Measurements from ENCODE around the gene SERPINA12.

The SERPINA12 gene

GRCh38 chr14:94548999-94549985 is 40.0 kb upstream of the SERPINA12 start:
- Mint-ChIP-seq H3K4me1 (peaks cover 9% of the 10 kb centered on the region), H3K27ac (no peak overlapping the region), H3K4me3 (no peak overlapping the region), H3K36me3 (ENCODE audit: low read depth) (peaks cover 8% of the 10 kb centered on the region), H3K27me3 (ENCODE audit: low read depth, poor library complexity) (peaks cover 24% of the 10 kb centered on the region), H3K9me3 (peaks cover 24% of the 10 kb centered on the region)
- peak; percentile 92 for DNase-seq
- TF ChIP-seq CTCF (IDR thresholded peaks at IDR 0.05): peak; percentile 98

DNA sequence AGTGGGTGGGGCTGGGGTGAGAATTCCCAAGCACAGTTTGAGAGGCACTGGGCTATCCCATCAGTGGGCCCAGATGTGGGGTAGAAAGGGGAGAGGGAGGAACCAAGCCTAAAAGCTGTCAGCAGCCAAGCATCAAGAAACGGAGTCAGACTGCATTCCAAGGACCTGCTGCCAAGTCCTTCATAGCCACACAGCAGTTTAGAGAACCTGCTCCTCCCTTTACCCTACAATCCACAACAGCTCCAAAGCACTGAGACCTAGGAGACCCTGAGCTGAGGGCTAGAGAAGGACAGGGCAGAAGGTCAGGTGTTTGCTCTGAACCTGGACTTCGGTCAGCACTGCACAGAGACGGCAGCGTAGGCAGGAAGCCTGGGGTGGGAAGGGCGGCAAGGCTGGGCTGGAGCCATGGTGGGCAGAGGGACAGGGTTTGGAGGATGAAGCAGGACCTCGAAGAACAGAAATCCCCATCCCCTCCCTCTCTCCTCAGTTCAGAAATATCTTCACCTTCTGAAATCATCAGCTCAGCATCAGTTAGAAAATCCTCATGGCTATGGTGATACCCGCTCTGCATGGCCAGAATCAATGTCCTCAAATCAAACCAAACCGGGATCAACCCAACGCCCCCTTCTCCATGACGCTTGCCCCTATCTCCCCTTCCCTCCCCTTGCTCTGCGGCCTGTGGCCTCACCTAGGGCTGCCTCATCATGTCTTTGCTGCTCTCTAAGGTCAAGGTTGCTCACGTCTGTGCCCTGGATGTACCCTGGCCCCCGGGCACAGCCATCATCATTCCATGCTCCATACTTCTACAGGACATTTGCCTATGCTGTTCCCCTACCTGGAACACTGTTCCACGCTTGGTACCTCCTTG is 39.1 kb upstream of the SERPINA12 start:
- DNase-seq: no peak
- TF ChIP-seq CTCF (IDR thresholded peaks at IDR 0.05): no peak
- H3K27me3 Mint-ChIP-seq (ENCODE audit: low read depth, poor library complexity): peaks cover 27% of the 10 kb centered on the region
- no peak overlapping the region for H3K27ac Mint-ChIP-seq
- peaks cover 4% of the 10 kb centered on the region for H3K36me3 Mint-ChIP-seq (ENCODE audit: low read depth)
- H3K4me3 Mint-ChIP-seq: no peak overlapping the region
- H3K9me3 Mint-ChIP-seq: peaks cover 15% of the 10 kb centered on the region
- H3K4me1 Mint-ChIP-seq: peaks cover 9% of the 10 kb centered on the region

DNA sequence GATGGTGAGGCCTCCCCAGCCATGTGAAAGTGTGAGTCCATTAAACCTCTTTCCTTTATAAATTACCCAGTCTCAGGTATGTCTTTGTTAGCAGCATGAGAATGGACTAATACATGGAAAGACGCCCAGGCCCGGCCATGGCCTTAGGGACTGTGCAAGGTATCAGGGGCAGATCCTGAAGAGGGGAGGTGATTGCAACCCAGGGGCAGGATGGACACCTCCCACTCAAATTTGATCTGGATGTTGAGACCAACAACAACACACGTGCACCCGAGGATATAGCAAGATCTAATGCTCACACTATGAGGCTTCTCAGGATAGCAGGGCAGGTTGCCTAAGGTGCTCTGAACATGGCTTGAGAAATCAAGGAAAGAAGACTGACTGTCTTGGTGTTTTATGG is 38.5 kb upstream of the SERPINA12 start:
- Mint-ChIP-seq H3K4me1 (peaks cover 9% of the 10 kb centered on the region), H3K27me3 (ENCODE audit: low read depth, poor library complexity) (peaks cover 28% of the 10 kb centered on the region), H3K9me3 (peaks cover 9% of the 10 kb centered on the region), H3K36me3 (ENCODE audit: low read depth) (no peaks in the 10 kb centered on the region), H3K27ac (no peak overlapping the region), H3K4me3 (no peak overlapping the region)
- TF ChIP-seq CTCF (IDR thresholded peaks at IDR 0.05): no peak
- no peak for DNase-seq

DNA sequence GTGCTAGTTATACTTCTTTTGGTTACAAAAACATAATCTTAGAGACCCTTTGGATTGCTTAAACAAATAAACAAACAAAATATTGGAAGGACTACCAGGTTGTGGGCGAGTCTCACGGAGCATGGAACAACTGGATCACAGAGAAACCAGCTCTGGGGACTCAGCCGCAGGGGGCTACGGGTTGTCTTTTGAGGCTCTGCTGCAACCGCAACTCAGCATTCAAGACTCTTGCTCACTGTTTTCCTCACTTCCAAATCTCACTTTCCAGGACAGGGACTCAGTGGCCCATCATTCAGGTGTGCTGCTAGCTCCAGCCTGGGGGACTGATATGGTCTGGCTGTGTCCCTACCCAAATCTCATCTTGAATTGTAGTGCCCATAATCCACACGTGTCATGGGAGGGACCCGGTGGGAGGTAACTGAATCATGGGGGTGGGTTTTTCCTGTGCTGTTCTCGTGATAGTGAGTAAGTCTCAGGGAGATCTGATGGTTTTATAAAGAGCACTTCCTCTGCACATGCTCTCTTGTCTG is 37.9 kb upstream of the SERPINA12 start:
- H3K4me1 Mint-ChIP-seq: peaks cover 9% of the 10 kb centered on the region
- peaks cover 28% of the 10 kb centered on the region for H3K27me3 Mint-ChIP-seq (ENCODE audit: low read depth, poor library complexity)
- peaks cover 4% of the 10 kb centered on the region for H3K9me3 Mint-ChIP-seq
- no peak for TF ChIP-seq CTCF (IDR thresholded peaks at IDR 0.05)
- H3K36me3 Mint-ChIP-seq (ENCODE audit: low read depth): no peaks in the 10 kb centered on the region
- H3K4me3 Mint-ChIP-seq: no peak overlapping the region
- H3K27ac Mint-ChIP-seq: no peak overlapping the region
- DNase-seq: no peak

DNA sequence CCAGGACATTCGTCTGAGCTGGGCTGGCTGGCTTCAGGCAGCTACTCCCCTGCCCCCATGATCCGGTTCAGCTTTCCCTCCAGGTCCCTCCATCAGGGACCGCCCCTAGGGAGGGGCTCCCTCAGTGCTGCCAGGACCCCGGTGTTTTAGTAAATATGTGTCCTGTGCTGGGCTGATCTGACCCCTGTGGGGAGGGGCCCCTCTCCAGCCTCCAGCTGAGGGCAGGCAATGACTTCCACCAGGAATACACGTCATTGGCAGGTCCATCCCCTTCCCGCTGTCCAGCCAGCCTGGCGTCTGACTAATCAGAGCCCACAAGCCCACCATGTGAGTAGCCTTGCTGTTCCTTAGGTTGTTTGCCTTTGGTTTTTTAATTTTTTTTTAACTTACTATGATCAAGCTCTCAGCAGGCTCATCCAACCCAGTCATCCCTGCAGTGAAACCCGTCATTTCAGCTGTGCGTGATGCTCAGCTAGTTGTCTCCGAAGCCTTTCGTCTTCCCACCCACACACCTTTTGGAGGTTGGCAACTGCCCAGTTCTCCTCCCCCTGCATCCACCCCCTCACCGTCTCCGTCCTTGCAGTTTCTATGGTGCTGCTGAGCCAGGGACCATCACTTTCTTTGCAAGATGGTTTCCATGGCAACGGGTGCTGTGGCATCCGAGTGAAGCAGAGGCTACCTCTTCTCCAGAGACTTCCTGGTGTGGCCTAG is 36.0 kb upstream of the SERPINA12 start:
- Mint-ChIP-seq H3K27ac (peak overlapping the region; percentile 29), H3K36me3 (ENCODE audit: low read depth) (no peaks in the 10 kb centered on the region), H3K9me3 (no peaks in the 10 kb centered on the region), H3K4me1 (peaks cover 17% of the 10 kb centered on the region), H3K27me3 (ENCODE audit: low read depth, poor library complexity) (peaks cover 23% of the 10 kb centered on the region), H3K4me3 (no peak overlapping the region)
- no peak for TF ChIP-seq CTCF (IDR thresholded peaks at IDR 0.05)
- no peak for DNase-seq
